ENCODE data around the gene PLTP. TPM values are rescaled to one million over a fixed set of nuclear protein-coding genes. Genes with fewer than 3 reads are reported as not detected.

PLTP gene
- total RNA-seq, 3 donors from 2014 or later (not counting 1 experiment from before 2014, with no cell fraction given): 0.63 to 3.5 (median 3.2) TPM

GRCh38 chr20:45867819-45868176, 44.2 kb downstream of the PLTP start:
- intact Hi-C loops (cut with micrococcal nuclease): no loop called here
- Mint-ChIP-seq H3K36me3 (no peaks in the 10 kb centered on the region), H3K4me1 (peaks cover 4% of the 10 kb centered on the region in 2 donors), H3K9me3 (no peaks in the 10 kb centered on the region), H3K4me3 (no peak overlapping the region), H3K27me3 (ENCODE audit: low read depth in 2 of 2) (no peaks in the 10 kb centered on the region), H3K27ac (no peak overlapping the region)
- Histone ChIP-seq H3K27me3 (ENCODE audit: control insufficient read depth, insufficient read depth, low read length) (no peaks in the 10 kb centered on the region), H3K36me3 (ENCODE audit: control insufficient read depth, insufficient read depth, low read length) (no peaks in the 10 kb centered on the region), H3K27ac (ENCODE audit: low read length) (no peak overlapping the region), H3K9me3 (ENCODE audit: control insufficient read depth, insufficient read depth, low read length) (no peaks in the 10 kb centered on the region), H3K4me1 (ENCODE audit: control insufficient read depth, insufficient read depth, low read length) (no peaks in the 10 kb centered on the region), H3K4me3 (ENCODE audit: low read length) (no peak overlapping the region)
- ATAC-seq (no peak), DNase-seq (no peak)
- no peak for TF ChIP-seq CTCF (IDR thresholded peaks at IDR 0.05)

- no peaks in the 10 kb centered on the region for H3K36me3 ChIP-seq (ENCODE audit: control insufficient read depth, insufficient read depth, low read length)
- H3K36me3 Mint-ChIP-seq: no peaks in the 10 kb centered on the region
- peaks cover 4% of the 10 kb centered on the region in 2 donors for H3K4me1 Mint-ChIP-seq
- 98% methylated on average over 5 of the region's 6 CpGs for WGBS (ENCODE audit: insufficient coverage)
- H3K4me3 ChIP-seq (ENCODE audit: low read length): no peak overlapping the region
- H3K27ac Mint-ChIP-seq: no peak overlapping the region
- ATAC-seq (no peak), DNase-seq (no peak)
- no peaks in the 10 kb centered on the region for H3K9me3 ChIP-seq (ENCODE audit: control insufficient read depth, insufficient read depth, low read length)
- H3K27ac ChIP-seq (ENCODE audit: low read length): no peak overlapping the region
- no peak overlapping the region for H3K4me3 Mint-ChIP-seq
- H3K27me3 ChIP-seq (ENCODE audit: control insufficient read depth, insufficient read depth, low read length): no peaks in the 10 kb centered on the region
- TF ChIP-seq CTCF (IDR thresholded peaks at IDR 0.05): no peak
- intact Hi-C loops (cut with micrococcal nuclease): no loop called here
- H3K4me1 ChIP-seq (ENCODE audit: control insufficient read depth, insufficient read depth, low read length): no peaks in the 10 kb centered on the region
- no peaks in the 10 kb centered on the region for H3K9me3 Mint-ChIP-seq
- no peaks in the 10 kb centered on the region for H3K27me3 Mint-ChIP-seq (ENCODE audit: low read depth in 2 of 2)
Measured at GRCh38 chr20:45867136-45867818, 44.7 kb downstream of the PLTP start.

GRCh38 chr20:45866454-45866853, 45.5 kb downstream of the PLTP start:
- H3K9me3 Mint-ChIP-seq: no peaks in the 10 kb centered on the region
- no peak for ATAC-seq
- no peaks in the 10 kb centered on the region for H3K36me3 Mint-ChIP-seq
- no peak overlapping the region for H3K27ac Mint-ChIP-seq
- no peaks in the 10 kb centered on the region for H3K27me3 Mint-ChIP-seq (ENCODE audit: low read depth in 2 of 2)
- no peaks in the 10 kb centered on the region for H3K27me3 ChIP-seq (ENCODE audit: control insufficient read depth, insufficient read depth, low read length)
- TF ChIP-seq CTCF (IDR thresholded peaks at IDR 0.05): no peak
- no peak overlapping the region for H3K27ac ChIP-seq (ENCODE audit: low read length)
- intact Hi-C loops (cut with micrococcal nuclease): no loop called here
- H3K36me3 ChIP-seq (ENCODE audit: control insufficient read depth, insufficient read depth, low read length): no peaks in the 10 kb centered on the region
- WGBS (ENCODE audit: insufficient coverage): 98% methylated on average over 4 of the region's 5 CpGs
- peaks cover 4% of the 10 kb centered on the region in 2 donors for H3K4me1 Mint-ChIP-seq
- H3K4me1 ChIP-seq (ENCODE audit: control insufficient read depth, insufficient read depth, low read length): no peaks in the 10 kb centered on the region
- H3K4me3 Mint-ChIP-seq: no peak overlapping the region
- H3K4me3 ChIP-seq (ENCODE audit: low read length): no peak overlapping the region
- no peaks in the 10 kb centered on the region for H3K9me3 ChIP-seq (ENCODE audit: control insufficient read depth, insufficient read depth, low read length)
- DNase-seq: no peak

Measured in natural killer cell (primary cell).